Endometrium (tissue), 2 donors: ENCODE data around the gene TMBIM4.
"Not testable (repeated sequence)": the region's sequence is repeated elsewhere in the genome, so short reads cannot be mapped to it uniquely, and the experiment has no call there.

ENCODE experiments used
- FAIRE-seq: peaks from 2 replicates; lab custom pipeline; 2012; peaks lifted over from hg19 to GRCh38; lab: Jason Lieb, UNC
- donor health status: control.
- donor health status: control.

TMBIM4 gene

GRCh38 chr12:66169221-66170170 is at the start of gene TMBIM4:
Gene TMBIM4 (minus strand): TSS chr12:66169996. CDS start chr12:66169951, 45 bp downstream.
- no peak for FAIRE-seq

GRCh38 chr12:66217342-66217917 is 47.6 kb upstream of the TMBIM4 start:
- FAIRE-seq, result no peak

- FAIRE-seq, result not testable (repeated sequence)
These were observed 43.2 kb upstream of the TMBIM4 start for GRCh38 chr12:66213011-66213410.

GRCh38 chr12:66211573-66211972 is 41.8 kb upstream of the TMBIM4 start:
- FAIRE-seq, result not testable (repeated sequence)

- no peak for FAIRE-seq
These were observed 41.0 kb upstream of the TMBIM4 start for GRCh38 chr12:66210840-66211239.

- FAIRE-seq, result no peak
These were observed 36.3 kb upstream of the TMBIM4 start for GRCh38 chr12:66206141-66206540.

GRCh38 chr12:66203820-66204219 is 34.0 kb upstream of the TMBIM4 start:
- no peak for FAIRE-seq

GRCh38 chr12:66199831-66200509 is 30.2 kb upstream of the TMBIM4 start:
- no peak for FAIRE-seq

GRCh38 chr12:66199141-66199540 is 29.3 kb upstream of the TMBIM4 start:
- no peak for FAIRE-seq

GRCh38 chr12:66197495-66197921 is 27.7 kb upstream of the TMBIM4 start:
- no peak for FAIRE-seq

- no peak for FAIRE-seq
These were observed 27.0 kb upstream of the TMBIM4 start for GRCh38 chr12:66196806-66197205.

- no peak for FAIRE-seq
These were observed 25.4 kb upstream of the TMBIM4 start for GRCh38 chr12:66195242-66195641.

- no peak for FAIRE-seq
These were observed 24.3 kb upstream of the TMBIM4 start for GRCh38 chr12:66194122-66194521.

GRCh38 chr12:66191547-66192126 is 21.8 kb upstream of the TMBIM4 start:
- FAIRE-seq, result no peak

- no peak for FAIRE-seq
These were observed 20.9 kb upstream of the TMBIM4 start for GRCh38 chr12:66190519-66191370.

GRCh38 chr12:66189889-66190288 is 20.1 kb upstream of the TMBIM4 start:
- FAIRE-seq, result no peak

- no peak for FAIRE-seq
These were observed 19.7 kb upstream of the TMBIM4 start for GRCh38 chr12:66189486-66189843.

- FAIRE-seq, result no peak
These were observed 19.0 kb upstream of the TMBIM4 start, which contains the start of gene IRAK3 for GRCh38 chr12:66188584-66189485. Gene IRAK3 (plus strand): TSS chr12:66189214. CDS start chr12:66189300, 86 bp downstream.

GRCh38 chr12:66187821-66188220 is 18.0 kb upstream of the TMBIM4 start:
- FAIRE-seq, result no peak

GRCh38 chr12:66187036-66187435 is 17.2 kb upstream of the TMBIM4 start:
- FAIRE-seq, result no peak
